PC-9 (cell line): ENCODE measurements around the gene DFFA. TPM values are rescaled to one million over a fixed set of nuclear protein-coding genes. Genes with fewer than 3 reads are reported as not detected.

Experiments
- BruUV-seq: library from RNA; stranded (reverse); fragments of 400-500 nt; replicated peaks from 2 replicates; lab custom pipeline; 2021; lab: Mats Ljungman, UMichigan
- CTCF ChIA-PET: fragments of 300-600 bp; sonication (Branson Sonifier 250); formaldehyde crosslinking; loops from one replicate; lab custom pipeline; 2022; ENCODE audit warnings: antibody characterized with exemption; lab: Charles Lee
- POLR2A ChIA-PET: fragments of 300-600 bp; sonication (Branson Sonifier 250); formaldehyde crosslinking; loops from one replicate; lab custom pipeline; 2022; ENCODE audit warnings: antibody characterized with exemption; ENCODE audit not compliant: unreplicated experiment; lab: Charles Lee
- DNase-seq, 2 experiments: peaks; one replicate each; pipeline versions ENCODE4 v3.0.0 to v3.0.0-alpha.2; 2015 to 2022; ENCODE audit warnings: mixed read lengths in 1 of 2
- H2AFZ ChIP-seq: fragments of 200-600 bp; sonication (generic); 2 replicates; pipeline ENCODE4 v1.8.1; 2017; ENCODE audit warnings: antibody characterized with exemption
- H3F3A ChIP-seq: fragments of 200-600 bp; sonication (generic); 2 replicates; pipeline ENCODE4 v1.8.1; 2017; ENCODE audit warnings: antibody characterized with exemption, mild to moderate bottlenecking, low read depth; ENCODE audit not compliant: insufficient read depth
- H3K27ac ChIP-seq: fragments of 200-600 bp; sonication (generic); 2 replicates; pipeline ENCODE4 v1.6.1; 2016; ENCODE audit warnings: mixed run types
- H3K27me3 ChIP-seq: fragments of 200-600 bp; sonication (generic); 2 replicates; pipeline ENCODE4 v1.6.1; 2016; ENCODE audit warnings: low read depth, mixed run types; ENCODE audit not compliant: insufficient read depth
- H3K36me3 ChIP-seq: fragments of 200-600 bp; sonication (generic); 2 replicates; pipeline ENCODE4 v1.6.1; 2016; ENCODE audit warnings: low read depth, mixed run types
- H3K4me1 ChIP-seq: fragments of 200-600 bp; sonication (generic); replicated peaks from 2 replicates; pipeline ENCODE4 v1.6.1; 2016; ENCODE audit warnings: mixed run types; ENCODE audit not compliant: insufficient read depth
- H3K4me2 ChIP-seq: fragments of 200-600 bp; sonication (generic); 2 replicates; pipeline ENCODE4 v1.6.1; 2017; ENCODE audit warnings: mixed run types
- H3K4me3 ChIP-seq: fragments of 200-600 bp; sonication (generic); 2 replicates; pipeline ENCODE4 v1.6.1; 2016; ENCODE audit warnings: mixed run types
- H3K79me2 ChIP-seq: fragments of 200-600 bp; sonication (generic); 2 replicates; pipeline ENCODE4 v1.6.1; 2017; ENCODE audit warnings: low read depth, mixed run types
- H3K9me2 ChIP-seq: fragments of 200-600 bp; sonication (generic); 2 replicates; pipeline ENCODE4 v1.8.1; 2017; ENCODE audit warnings: mild to moderate bottlenecking; ENCODE audit not compliant: insufficient read depth
- H3K9me3 ChIP-seq: fragments of 200-600 bp; sonication (generic); 2 replicates; pipeline ENCODE4 v1.8.1; 2016; ENCODE audit warnings: low read depth; ENCODE audit not compliant: insufficient read depth
- H4K20me1 ChIP-seq: fragments of 200-600 bp; sonication (generic); 2 replicates; pipeline ENCODE4 v1.8.1; 2017; ENCODE audit not compliant: insufficient read depth
- EZH2 ChIP-seq: fragments of 200-600 bp; sonication (generic); IDR thresholded peaks from 2 replicates; pipeline ENCODE4 v1.8.0; 2017; ENCODE audit warnings: antibody characterized with exemption, low read depth
- intact Hi-C: fragments of 100-400 bp; cut with micrococcal nuclease; formaldehyde crosslinking; loops from one replicate; pipeline ENCODE4 v1.10.0; 2022; ENCODE audit not compliant: unreplicated experiment
- total RNA-seq: library from RNA; stranded (reverse); gene quantifications from 2 replicates; pipeline ENCODE4 v1.2.3, GENCODE V29; 2021
- TF ChIP-seq, protein P1 (sequence below): fragments of 200-600 bp; sonication (generic); conservative IDR thresholded peaks from 2 replicates; pipeline ENCODE4 v1.6.1; 2017; ENCODE audit warnings: mixed run types, antibody characterized with exemption, mild to moderate bottlenecking, moderate library complexity

Gene DFFA
- total RNA-seq, 1 experiment from 2014 or later = 35.2 TPM

DNA sequence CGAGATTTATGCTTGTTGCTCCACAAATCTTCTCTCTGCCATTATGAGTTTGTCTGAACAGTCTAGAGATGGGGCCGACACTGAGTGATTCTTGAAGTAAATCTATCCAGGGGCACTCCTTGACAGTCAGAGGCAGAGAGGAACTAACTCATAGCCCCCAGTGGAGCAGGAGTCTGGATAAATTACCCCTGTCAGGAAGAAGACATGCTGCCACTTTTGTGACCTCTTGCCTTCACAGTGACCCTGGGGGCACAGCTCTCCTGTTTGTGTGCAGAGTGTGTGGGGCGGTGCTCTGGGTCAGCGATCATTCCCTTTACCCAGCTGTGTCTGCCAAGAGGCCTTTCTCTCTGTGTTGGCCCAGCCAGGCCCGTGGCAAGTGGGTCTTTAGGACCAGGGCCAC lies 31.9 kb upstream of the DFFA start:
- Histone ChIP-seq H3K27me3 (no peaks in the 10 kb centered on the region), H3K4me1 (peaks cover 3% of the 10 kb centered on the region; the same call in 1 of the 2 replicates), H2AFZ (no peak overlapping the region), H3K27ac (no peak overlapping the region), H3K9me3 (no peaks in the 10 kb centered on the region), H3K79me2 (peaks cover 25% of the 10 kb centered on the region; the same call in 1 of the 2 replicates), H3K4me2 (no peak overlapping the region), H3K9me2 (no peaks in the 10 kb centered on the region), H4K20me1 (peaks cover 20% of the 10 kb centered on the region), H3K4me3 (no peak overlapping the region), H3F3A (peaks cover 14% of the 10 kb centered on the region), H3K36me3 (no peaks in the 10 kb centered on the region)
- ChIA-PET POLR2A (no interaction called here), CTCF (no interaction called here)
- DNase-seq = no peak
- BruUV-seq = no TSS peak
- TF ChIP-seq, protein P1, sequence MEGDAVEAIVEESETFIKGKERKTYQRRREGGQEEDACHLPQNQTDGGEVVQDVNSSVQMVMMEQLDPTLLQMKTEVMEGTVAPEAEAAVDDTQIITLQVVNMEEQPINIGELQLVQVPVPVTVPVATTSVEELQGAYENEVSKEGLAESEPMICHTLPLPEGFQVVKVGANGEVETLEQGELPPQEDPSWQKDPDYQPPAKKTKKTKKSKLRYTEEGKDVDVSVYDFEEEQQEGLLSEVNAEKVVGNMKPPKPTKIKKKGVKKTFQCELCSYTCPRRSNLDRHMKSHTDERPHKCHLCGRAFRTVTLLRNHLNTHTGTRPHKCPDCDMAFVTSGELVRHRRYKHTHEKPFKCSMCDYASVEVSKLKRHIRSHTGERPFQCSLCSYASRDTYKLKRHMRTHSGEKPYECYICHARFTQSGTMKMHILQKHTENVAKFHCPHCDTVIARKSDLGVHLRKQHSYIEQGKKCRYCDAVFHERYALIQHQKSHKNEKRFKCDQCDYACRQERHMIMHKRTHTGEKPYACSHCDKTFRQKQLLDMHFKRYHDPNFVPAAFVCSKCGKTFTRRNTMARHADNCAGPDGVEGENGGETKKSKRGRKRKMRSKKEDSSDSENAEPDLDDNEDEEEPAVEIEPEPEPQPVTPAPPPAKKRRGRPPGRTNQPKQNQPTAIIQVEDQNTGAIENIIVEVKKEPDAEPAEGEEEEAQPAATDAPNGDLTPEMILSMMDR = no peak
- TF ChIP-seq EZH2 = no peak
- intact Hi-C loops = no loop called here

DNA sequence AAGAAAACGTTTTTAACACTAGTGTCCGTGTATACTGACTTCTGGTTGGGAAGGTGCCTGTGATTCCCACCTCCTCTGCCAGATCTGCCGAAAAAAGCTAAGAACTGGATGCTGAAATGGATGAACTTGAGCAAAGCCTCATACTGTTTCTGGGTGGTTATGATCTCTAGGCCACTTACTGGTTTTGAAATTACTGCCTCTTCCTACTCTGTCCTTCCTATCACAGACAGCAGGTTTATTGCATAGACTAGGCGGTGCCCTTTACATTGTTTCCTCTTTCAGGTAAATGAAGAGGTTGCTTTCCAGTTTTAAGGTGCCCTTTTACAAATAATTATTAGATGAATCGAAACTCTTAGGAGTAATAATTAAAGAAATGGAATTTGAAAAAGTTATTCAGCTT lies 29.9 kb upstream of the DFFA start:
- POLR2A ChIA-PET = no interaction called here
- no TSS peak for BruUV-seq

DNA sequence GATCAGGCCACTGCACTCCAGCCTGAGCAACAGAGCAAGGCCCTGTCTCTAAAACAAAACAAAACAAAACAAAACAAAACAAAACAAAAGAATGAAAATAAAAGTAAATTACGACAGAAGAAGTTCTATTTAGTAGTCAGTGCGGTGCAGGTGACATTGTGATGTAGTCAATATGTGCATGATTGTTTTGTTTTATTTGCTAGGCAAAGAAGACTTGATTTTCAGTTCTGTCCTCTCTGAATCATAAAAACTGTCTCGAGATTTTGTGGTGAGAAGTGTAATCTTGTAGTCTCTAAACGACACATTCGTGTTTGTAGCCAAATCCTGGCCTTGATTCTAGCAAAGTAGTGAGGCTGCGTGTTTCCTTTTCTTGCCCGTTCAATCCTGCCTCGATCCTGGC lies 25.9 kb upstream of the DFFA start:
- Histone ChIP-seq H3K4me2 (no peak overlapping the region), H3K9me2 (no peaks in the 10 kb centered on the region), H3K9me3 (no peaks in the 10 kb centered on the region), H4K20me1 (peaks cover 19% of the 10 kb centered on the region; the same call in 1 of the 2 replicates), H3K4me1 (no peaks in the 10 kb centered on the region), H2AFZ (no peak overlapping the region), H3K27ac (no peak overlapping the region), H3K27me3 (no peaks in the 10 kb centered on the region), H3K79me2 (peaks cover 31% of the 10 kb centered on the region), H3F3A (peaks cover 4% of the 10 kb centered on the region; the same call in 1 of the 2 replicates), H3K36me3 (no peaks in the 10 kb centered on the region), H3K4me3 (no peak overlapping the region)
- ChIA-PET POLR2A (no interaction called here), CTCF (no interaction called here)
- DNase-seq = no peak
- intact Hi-C loops = loop anchor here (5.0 kb wide), 1 partner anchor 414 kb away; no protein-coding TSS in a partner anchor
- BruUV-seq = no TSS peak
- TF ChIP-seq, protein P1 = no peak
- TF ChIP-seq EZH2 = no peak

More for the DNA sequence above, 29.9 kb upstream of the DFFA start:
- no peaks in the 10 kb centered on the region for H3K4me1 ChIP-seq
- H4K20me1 ChIP-seq = peaks cover 13% of the 10 kb centered on the region; the same call in 1 of the 2 replicates
- peaks cover 12% of the 10 kb centered on the region for H3F3A ChIP-seq
- no peaks in the 10 kb centered on the region for H3K36me3 ChIP-seq
- H3K9me3 ChIP-seq = no peaks in the 10 kb centered on the region
- TF ChIP-seq, protein P1 = no peak
- H3K9me2 ChIP-seq = no peaks in the 10 kb centered on the region
- intact Hi-C loops = no loop called here
- H3K27me3 ChIP-seq = no peaks in the 10 kb centered on the region
- CTCF ChIA-PET = no interaction called here
- no peak overlapping the region for H3K4me3 ChIP-seq
- H2AFZ ChIP-seq = no peak overlapping the region
- H3K4me2 ChIP-seq = no peak overlapping the region
- DNase-seq = no peak
- H3K27ac ChIP-seq = no peak overlapping the region
- H3K79me2 ChIP-seq = peaks cover 24% of the 10 kb centered on the region; the same call in 1 of the 2 replicates
